Erythroblast (primary cell): ENCODE data around the gene OLFM1.

Source experiments
- GATA1 ChIP-seq: IDR thresholded peaks from 2 replicates; pipeline ENCODE4 v1.6.1; 2011; ENCODE audit warnings: low read depth, mild to moderate bottlenecking, control low read depth, low read length, moderate library complexity
- POLR2A ChIP-seq: IDR thresholded peaks from 2 replicates; pipeline ENCODE4 v1.6.1; 2011; ENCODE audit warnings: mild to moderate bottlenecking, low read length

- TF ChIP-seq POLR2A (no peak), GATA1 (no peak)
These were observed 15.6 kb downstream of the OLFM1 start for GRCh38 chr9:135103001-135103446.
